HG03280 (cell line): Measurements from ENCODE around the gene PIGV.
"Not testable (repeated sequence)": the region's sequence is repeated elsewhere in the genome, so short reads cannot be mapped to it uniquely, and the experiment has no call there.

Experiments
- ATAC-seq: cut with Tn5 transposase; IDR thresholded peaks from one replicate; pipeline ENCODE4 v1.9.1; 2021; ENCODE audit warnings: mild to moderate bottlenecking, moderate library complexity; ENCODE audit not compliant: unreplicated experiment

Gene PIGV

GRCh38 chr1:26791626-26792025 lies 3.9 kb downstream of the PIGV start:
- ATAC-seq: no peak

GRCh38 chr1:26792924-26793323 lies 5.2 kb downstream of the PIGV start:
- ATAC-seq: no peak

GRCh38 chr1:26794391-26794790 lies 6.6 kb downstream of the PIGV start:
- no peak for ATAC-seq

- ATAC-seq: no peak
Measured at GRCh38 chr1:26797627-26798026, 9.9 kb downstream of the PIGV start.

- ATAC-seq: no peak
Measured at GRCh38 chr1:26799479-26800142, 11.9 kb downstream of the PIGV start.

- ATAC-seq: not testable (repeated sequence)
Measured at GRCh38 chr1:26803932-26804331, 16.2 kb downstream of the PIGV start.

- ATAC-seq: not testable (repeated sequence)
Measured at GRCh38 chr1:26810105-26810504, 22.4 kb downstream of the PIGV start.

GRCh38 chr1:26811057-26811456 lies 23.3 kb downstream of the PIGV start:
- ATAC-seq: no peak

GRCh38 chr1:26811708-26812107 lies 24.0 kb downstream of the PIGV start:
- no peak for ATAC-seq

GRCh38 chr1:26814377-26814776 lies 26.6 kb downstream of the PIGV start:
- ATAC-seq: no peak

GRCh38 chr1:26814893-26815292 lies 27.1 kb downstream of the PIGV start:
- no peak for ATAC-seq

- ATAC-seq: peak; percentile 92
Measured at GRCh38 chr1:26820784-26821269, 33.1 kb downstream of the PIGV start.

- no peak for ATAC-seq
Measured at GRCh38 chr1:26822737-26823395, 35.1 kb downstream of the PIGV start.

- ATAC-seq: no peak
Measured at GRCh38 chr1:26824731-26825130, 37.0 kb downstream of the PIGV start.

- ATAC-seq: peak; percentile 85
Measured at GRCh38 chr1:26826261-26827105, 38.7 kb downstream of the PIGV start, which contains the start of gene ZDHHC18. Gene ZDHHC18, plus strand, starts transcription at chr1:26826688. Its CDS starts 117 bp downstream, at chr1:26826805.

GRCh38 chr1:26827106-26827604 lies 39.4 kb downstream of the PIGV start:
- ATAC-seq: no peak

GRCh38 chr1:26827663-26828062 lies 39.9 kb downstream of the PIGV start:
- ATAC-seq: no peak

- no peak for ATAC-seq
Measured at GRCh38 chr1:26828411-26828991, 40.8 kb downstream of the PIGV start.

GRCh38 chr1:26829184-26829911 lies 41.6 kb downstream of the PIGV start:
- ATAC-seq: no peak

GRCh38 chr1:26831059-26831458 lies 43.3 kb downstream of the PIGV start:
- no peak for ATAC-seq
